HG03565 (cell line): ENCODE measurements around the gene SCRN2.

ENCODE experiments used
- ATAC-seq: cut with Tn5 transposase; IDR thresholded peaks from one replicate; pipeline ENCODE4 v1.9.1; 2021; ENCODE audit warnings: mild to moderate bottlenecking, moderate library complexity; ENCODE audit not compliant: unreplicated experiment

Gene SCRN2

DNA sequence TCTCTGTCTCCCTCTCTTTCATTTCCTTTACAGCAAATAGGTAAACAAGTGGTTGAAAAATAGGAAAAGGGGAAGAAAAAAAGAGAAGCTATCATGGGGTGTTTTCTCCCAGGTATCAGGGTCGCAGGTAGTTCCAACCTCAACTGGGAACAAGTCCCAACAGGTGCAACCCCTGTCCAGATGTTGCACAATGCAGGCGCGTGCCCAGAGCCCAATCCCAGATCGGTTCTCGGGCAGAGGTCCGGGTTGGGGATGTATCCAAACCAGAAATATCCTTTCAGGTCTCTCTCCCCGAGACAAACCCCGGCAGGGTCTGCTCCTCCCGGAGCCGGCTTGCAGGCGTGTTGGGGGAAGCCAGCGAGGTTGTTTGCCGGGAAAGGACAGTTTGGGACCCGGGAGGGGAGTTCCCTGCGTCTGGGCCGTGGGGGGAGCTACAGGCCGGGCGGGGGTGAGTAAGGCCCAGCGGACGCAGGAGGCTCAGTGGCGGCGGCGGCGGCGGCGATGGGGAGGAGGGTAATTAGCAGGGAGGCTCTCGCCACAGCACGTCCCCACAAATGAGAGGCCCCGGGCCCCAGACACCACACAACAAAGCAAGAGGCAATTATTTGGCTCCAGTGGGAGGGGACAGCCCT is 31.1 kb upstream of the SCRN2 start:
- ATAC-seq, result no peak

DNA sequence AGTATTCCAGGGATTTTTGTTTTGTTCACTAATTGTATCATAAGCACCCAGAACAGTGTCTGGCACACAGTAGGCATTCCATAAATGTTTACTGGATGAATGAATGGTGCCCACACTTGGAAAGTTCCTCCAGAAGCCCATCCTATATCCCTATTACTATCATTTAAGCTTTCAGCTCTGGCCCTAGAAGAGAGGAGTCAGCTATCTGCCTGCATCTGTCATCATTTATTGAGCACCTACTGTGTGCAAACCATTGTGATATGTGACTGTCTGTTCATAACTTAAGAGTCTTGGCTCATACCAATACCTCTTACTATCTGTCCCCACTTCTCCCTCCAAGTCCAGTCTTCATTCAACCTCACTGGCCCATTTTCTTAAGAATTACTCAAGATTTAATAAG is 30.0 kb upstream of the SCRN2 start:
- ATAC-seq, result no peak

DNA sequence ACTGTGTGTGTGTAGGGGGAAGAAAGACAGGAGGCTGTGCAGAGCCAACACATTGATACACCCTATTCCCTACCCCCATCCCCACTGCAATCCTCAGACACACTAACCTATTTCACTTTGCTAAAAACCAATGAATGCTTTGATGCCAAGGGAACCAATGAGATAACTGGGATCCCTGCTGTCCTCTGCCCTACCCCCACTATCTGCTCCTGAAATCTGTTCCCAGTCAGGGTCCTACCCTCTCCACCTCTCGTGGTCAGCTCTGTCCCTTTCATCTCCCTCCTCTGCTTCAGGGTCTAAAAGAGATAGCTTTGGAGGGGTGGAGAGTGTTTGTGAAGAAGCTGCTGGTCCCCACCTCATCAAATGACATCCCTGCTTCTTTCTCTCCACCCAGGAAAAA is 29.0 kb upstream of the SCRN2 start:
- no peak for ATAC-seq

DNA sequence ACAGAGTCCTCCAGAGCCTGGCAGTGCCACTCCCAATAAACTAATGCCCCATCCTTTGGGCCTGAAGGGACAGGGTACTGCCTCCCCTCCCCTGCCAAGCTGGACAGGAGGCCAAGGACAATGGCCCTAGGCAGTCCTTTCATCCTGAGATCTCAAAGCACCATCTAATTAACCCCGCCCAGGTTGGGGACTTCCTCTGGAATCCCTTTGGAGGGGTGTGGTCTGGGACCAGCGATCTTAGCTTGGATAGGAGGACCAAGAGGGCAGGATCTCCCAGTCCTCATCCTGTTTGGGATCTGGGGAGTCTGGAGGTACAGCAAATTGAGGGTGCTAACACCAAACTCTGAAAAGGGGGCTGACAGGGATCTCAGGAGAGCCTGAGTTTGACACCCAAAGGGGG is 28.0 kb upstream of the SCRN2 start:
- ATAC-seq, result no peak

DNA sequence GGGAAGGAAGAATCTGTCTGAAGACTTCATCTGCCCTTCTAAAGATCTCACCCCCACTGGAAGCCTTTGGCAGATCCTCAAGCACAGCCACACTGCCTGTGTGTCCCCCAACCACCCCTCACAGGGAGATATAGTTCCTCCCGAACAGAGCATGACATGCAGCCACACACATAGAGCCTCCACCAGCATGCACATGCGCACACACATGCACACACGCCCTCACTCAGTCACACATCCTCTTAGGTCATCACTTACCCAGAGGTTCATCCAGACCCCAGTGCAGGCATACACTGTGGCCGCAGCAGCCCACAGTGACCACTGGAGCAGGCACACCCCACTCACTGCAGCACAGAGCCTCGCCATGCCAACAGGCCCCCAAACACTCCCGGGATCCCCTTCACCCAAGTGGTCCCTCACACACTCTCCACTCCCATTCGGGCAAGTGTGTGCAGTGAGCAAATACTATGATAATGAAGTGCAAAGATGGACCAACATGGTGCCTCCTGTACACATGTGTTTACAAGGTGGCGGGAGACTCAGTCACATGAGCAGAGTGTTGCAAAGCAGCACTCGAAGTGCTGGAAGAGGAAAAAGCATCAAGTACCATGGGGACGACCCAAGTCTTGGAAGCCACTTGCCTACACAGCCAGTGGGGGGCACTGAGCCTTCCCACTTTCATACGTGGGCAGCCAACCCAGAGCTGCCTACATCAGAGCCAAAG is 26.9 kb upstream of the SCRN2 start:
- no peak for ATAC-seq

DNA sequence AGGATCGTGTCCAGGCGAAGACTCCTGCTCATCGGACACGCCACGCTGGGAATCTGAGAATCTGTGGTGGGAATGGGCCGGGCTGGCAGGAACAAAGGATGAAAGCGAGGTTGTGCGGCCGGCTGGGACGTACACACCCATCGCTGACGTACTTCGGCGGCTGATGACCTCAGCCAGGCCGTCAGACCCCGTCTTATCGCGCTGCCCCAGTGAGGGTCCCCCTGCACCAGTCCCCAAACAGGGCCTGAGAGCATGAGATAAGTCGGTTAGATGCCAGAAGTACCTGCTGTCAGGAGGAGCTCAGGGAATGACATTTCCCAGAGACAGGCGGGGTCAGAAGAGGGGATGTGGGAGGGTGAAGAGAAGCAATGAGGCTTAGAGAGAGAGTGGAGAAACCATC is 25.9 kb upstream of the SCRN2 start:
- ATAC-seq, result no peak

DNA sequence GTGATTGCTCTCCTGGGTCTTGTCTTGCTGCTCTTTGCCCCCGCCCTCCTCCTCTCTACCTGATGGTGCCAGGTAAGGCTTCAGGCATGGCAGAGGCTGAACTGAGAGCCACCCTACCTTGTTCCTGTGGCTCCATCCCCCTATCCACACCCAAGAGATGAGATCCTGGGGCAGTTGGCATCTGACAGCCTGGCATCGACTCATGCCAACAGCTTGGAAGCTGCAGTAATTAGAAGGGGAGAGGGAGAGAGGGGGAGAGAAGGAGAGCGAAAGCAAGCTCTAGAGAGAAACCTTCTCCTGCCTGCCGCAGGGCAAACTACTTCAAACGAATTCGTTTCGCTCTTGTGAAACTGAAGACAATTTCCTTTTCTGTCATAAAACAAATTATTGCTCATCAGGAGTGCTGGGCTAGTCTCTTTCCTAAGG is 23.7 kb upstream of the SCRN2 start:
- ATAC-seq, result no peak

DNA sequence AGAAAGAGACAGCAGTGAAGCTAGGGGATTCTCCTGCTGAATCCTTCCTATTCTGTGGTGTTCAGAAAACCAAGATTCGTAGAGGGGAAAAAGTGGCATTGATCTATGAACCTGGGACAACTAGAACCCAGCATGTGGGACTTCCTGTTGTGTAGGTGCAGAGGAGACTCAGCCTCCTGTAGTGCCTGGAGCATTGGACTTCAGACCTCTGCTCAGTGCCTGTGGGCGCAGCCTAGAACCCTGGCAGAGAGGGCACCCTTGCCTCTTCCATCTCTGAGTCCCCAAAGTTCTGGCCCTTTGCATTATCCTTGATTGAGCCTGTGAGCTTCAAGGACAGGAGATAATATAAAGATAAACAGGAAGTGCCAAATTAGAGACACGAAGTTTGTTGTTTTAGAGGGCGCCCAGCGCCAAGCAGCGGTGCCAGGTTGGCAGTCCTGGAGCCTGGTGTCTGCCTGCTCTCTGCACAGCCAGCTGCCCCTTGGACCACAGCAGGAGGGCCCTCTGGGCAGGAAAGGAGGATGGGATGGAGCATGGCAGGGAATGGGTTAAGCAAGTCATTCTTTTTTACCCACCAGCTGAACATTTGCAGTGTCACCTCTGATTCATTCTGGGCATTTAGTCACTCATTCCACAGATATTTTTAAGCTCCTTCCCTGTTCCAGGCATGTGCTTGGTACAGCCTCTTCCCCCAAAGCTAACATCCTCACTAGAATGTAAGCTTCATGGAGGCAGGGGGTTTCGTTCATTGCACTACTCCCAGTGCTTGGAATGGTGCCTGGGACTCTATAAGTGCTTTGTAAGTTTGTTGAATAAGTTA is 21.8 kb upstream of the SCRN2 start:
- no peak for ATAC-seq

DNA sequence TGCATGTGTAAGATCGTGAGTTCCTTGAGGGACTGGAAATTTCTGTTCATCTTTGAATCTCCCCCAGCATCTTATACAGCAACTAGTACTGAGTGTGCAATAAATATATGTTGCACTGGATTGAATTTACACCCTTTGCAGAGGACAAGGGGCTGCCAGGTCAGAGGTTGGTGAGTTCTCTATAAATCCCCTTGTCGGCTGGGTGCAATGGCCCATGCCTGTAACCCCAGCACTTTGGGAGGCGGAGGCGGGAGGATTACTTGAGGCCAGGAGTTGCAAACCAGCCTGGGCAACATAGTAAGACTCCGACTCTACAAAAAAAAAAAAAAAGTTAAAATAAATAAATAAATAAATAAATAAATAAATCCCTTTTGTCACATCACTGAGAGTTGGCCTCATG is 19.3 kb upstream of the SCRN2 start:
- no peak for ATAC-seq

DNA sequence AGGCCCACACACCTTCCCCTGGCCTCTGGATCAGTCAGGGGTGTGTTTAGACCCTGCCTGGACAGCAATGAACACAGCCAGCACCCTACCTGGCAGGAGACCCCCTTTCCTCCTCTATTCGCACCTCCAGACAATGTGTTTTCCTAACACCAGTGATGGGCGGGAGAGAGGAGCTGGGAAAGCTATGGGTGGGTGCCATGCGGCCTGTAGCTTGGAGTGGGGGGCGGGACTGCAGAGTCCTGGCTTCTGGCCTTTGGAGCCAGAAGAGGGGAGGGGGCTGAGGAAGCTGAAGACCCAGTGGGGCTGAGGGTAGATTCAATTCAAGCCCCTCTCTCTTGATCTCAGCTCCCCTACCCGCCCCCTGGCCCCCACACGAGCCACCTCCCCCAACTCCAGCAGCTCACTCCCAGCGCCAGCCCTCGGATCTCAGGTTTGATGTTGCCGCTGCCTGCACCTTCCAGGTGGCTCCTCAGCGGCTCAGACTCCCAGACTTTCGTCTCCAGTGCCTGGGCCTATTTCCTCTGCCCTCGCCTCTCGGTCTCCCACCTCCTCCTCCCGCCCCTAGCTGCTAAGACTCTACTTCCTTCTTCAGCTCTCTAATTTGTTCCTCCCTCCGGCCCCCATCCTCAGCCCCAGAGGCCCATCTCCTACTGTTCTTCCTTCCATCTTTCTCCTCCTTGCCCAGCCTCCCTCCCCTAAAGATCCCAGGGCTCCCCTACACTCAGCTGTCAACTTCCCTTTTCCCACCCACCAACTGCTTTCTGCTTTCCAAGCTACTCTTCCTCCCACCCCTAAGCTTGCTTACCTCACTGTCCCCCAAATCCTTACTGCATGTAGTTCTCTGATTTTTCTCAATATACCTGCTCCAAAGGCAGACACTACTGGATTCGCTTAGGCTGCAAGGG is 16.7 kb upstream of the SCRN2 start:
- no peak for ATAC-seq

DNA sequence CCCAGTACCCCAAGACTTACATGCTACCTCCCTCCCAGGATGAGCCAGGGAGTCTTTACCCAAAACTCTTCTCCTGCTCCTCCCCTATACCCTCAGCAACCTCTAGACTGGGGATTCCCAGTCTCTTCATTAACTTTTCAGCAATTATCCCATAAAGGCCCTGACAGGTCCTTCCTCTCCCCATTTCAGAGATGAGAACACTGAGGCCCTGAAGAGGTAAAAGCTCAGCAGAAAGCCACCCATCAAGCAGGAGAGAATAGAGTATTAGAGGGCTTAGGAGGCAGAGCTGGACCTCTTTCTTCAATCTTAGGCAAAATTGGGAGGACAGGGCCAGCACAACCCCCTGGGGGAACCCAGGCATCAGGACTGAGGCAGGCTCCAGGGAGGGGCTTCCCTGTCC is 15.8 kb upstream of the SCRN2 start:
- ATAC-seq, result no peak

DNA sequence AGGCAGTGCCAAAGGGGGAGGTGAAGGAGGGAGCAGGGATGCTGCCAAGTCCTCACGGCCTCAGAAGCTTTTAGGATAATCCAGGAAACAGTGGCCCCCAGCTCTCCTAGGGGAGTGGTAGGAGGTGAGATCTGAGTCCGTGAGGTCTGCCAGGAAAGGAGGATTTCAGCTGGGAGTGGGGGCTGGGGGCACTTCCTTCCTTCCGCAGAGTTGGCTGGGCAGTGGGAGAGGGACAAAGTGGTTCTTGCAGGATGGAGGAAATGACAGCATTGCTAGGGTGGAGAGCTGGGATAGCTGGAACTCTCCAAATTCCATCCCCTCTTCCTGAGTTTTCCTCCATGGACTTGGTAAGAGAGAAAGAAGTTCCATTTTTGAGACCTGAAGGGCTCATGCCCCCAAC is 14.7 kb upstream of the SCRN2 start:
- no peak for ATAC-seq

DNA sequence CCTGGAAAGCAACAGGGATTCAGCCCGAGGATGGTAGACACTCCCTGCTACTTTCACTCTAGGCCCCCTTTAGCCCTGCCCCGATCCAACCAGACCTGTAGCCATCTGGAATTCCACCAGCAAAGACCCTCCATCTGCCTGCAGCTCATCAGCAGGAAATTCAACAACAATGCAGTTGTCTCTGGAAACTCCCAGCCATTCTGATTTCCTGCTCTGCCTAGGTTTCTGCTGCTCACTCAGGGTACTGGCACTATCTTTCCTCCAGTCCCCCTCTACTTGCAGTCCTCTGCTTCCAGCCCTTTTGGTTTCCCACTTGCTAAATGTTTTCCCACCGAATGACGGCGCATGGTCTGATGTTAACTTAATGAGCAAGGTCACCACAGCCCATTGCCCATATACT is 12.5 kb upstream of the SCRN2 start:
- no peak for ATAC-seq

DNA sequence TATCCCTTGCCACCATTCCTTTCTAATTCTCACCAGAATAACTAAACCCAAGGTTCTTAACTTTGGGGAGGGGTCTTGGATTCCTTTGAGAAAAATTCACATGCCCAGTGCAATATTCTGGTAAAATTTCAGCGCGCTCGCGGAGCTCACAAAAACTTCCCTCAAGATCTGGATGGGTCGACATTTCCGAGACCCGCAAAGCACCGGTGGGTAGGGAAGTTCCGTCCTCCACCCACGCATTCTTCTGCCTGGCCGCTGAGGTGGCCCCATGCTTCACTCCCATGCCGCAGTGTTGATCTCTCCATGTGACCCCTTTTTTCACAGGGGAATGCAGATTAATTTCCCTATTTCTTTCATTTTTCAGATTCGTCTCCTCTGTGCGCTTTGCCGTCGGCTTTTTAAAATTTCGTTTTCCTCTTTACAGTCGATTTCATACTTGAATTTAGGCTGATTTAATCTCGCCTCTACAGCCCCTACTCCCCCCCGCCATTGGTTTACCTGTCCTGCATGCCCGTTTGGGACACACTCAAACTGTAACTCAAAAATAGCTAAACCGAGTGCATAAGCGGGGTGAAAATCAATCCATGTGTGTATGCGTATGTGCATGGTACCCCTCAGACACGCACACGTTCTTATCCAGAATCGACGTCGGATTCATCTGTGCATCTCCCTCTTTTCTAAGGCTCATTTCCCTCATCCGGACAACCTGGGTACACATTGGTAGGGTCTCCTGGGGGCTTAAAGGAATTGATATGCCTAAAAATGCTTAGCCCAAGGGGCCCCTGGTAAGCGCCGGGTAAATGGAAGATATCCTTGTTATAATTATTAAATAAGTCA is 11.3 kb upstream of the SCRN2 start:
- no peak for ATAC-seq

DNA sequence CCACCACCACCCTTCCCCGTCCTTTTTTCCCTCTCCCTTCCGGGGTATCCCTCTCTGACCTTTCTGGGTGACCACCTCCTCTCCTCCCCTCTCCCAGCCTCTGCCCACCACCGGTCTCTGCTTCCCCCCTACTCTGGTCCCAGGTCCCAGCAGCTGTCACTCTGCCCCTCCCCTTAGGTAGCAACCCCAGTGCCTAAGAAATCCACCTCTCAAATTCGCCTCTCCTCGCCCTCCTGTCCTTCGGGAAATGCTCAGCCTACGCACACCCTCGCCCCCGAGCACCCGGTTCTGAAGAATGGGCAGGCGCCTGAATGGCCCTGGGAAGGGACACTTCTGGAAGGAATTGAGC is 10.7 kb upstream of the SCRN2 start:
- no peak for ATAC-seq

DNA sequence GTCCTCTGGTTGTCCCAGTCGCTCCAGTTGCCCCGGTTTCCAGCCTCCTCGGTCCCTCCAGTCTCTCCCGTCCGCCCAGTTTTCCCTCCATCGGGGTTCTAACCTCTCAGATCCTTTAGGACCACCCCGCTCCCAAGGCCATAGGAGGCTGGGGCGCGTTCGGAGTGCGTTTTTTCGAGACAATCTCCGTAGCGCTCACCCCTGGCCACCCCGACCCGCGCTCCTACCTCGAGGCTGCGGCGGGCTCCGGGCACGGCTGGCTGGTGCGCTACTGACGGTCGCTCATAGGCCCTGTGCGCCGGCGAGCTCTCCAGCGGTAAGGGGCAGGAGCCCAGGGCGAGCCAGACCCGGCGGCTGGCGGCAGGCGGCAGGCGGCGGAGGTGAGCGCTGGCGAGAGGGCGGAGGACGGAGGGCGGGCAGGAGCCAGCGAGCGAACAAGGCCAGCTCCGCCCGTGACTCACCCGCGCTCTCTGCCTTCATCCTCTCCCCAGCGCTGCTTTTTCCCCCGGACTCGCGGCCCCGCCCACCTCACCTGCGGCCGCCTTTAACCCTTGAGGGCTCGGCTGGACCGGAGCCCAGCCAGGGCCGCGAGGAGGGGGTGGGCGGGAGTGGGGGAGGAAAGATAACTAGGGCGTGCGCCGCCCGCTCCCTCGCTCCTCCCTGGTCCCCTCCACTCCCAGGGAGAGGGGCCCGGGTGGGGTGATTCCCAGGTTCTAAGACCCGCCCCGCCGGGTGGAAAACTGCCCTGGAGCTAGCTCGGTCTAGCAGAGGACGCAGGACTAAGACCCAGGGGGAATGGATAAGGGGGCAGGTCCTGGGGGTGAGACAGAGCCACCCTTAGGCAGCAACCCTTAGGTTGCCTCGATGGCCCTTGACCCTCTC is 9.9 kb upstream of the SCRN2 start, which contains the start of gene SP6:
Gene SP6 (minus strand): TSS at position 472 of the 882 bp plus-strand sequence. CDS start 2,734 bp downstream, outside the sequence.
- ATAC-seq, result no peak

DNA sequence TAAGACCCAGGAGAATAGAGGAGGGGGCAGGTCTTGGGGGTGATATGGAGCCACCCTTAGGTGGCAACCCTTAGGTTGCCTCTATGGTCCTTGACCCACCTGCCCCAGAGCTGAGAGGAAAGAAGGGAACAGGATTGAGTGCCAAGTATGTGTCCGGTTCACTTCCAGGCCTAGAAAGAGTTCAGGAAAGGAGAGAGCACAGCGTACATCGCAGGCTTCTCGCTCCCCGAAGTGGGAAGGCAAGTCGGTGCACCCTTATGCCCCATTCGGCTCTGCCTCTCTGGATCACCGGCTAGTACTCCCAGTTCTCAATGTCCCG is 9.3 kb upstream of the SCRN2 start:
- ATAC-seq, result no peak

DNA sequence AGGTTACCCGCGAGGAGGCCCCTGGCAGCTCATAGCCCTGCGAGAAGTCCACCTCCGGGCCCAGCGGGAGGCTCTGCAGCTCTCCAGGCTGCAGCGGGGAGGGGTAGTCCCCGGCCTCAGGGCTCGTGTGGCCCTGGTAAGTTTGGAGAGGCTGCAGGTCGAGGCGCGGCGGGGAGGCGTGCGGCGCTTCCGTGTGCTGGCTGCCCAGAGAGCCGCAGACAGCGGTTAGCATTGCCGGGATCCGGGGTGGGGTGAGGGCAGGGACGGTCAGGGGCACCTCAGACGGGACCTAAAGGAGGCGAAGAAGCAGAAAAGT is 7.1 kb upstream of the SCRN2 start:
- no peak for ATAC-seq
